ENCODE results near the gene UBE4B.
"Not testable (repeated sequence)": the region's sequence is repeated elsewhere in the genome, so short reads cannot be mapped to it uniquely, and the experiment has no call there.

- TF ChIP-seq, protein P1, sequence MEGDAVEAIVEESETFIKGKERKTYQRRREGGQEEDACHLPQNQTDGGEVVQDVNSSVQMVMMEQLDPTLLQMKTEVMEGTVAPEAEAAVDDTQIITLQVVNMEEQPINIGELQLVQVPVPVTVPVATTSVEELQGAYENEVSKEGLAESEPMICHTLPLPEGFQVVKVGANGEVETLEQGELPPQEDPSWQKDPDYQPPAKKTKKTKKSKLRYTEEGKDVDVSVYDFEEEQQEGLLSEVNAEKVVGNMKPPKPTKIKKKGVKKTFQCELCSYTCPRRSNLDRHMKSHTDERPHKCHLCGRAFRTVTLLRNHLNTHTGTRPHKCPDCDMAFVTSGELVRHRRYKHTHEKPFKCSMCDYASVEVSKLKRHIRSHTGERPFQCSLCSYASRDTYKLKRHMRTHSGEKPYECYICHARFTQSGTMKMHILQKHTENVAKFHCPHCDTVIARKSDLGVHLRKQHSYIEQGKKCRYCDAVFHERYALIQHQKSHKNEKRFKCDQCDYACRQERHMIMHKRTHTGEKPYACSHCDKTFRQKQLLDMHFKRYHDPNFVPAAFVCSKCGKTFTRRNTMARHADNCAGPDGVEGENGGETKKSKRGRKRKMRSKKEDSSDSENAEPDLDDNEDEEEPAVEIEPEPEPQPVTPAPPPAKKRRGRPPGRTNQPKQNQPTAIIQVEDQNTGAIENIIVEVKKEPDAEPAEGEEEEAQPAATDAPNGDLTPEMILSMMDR (IDR thresholded peaks at IDR 0.05) = not testable (repeated sequence)
- not testable (repeated sequence) for TF ChIP-seq EZH2phosphoT487 (IDR thresholded peaks at IDR 0.05)
Observed at GRCh38 chr1:10028956-10029500, 3.7 kb upstream of the UBE4B start.
